Neural progenitor cell (in vitro differentiated cells): ENCODE data around the gene ZNF383.

Source experiments
- CTCF ChIP-seq: fragments of 200-600 bp; sonication (generic); IDR thresholded peaks from 2 replicates; pipeline ENCODE4 v1.5.1; 2017; ENCODE audit warnings: antibody characterized with exemption, mild to moderate bottlenecking
- EZH2phosphoT487 ChIP-seq: fragments of 200-600 bp; sonication (generic); IDR thresholded peaks from 2 replicates; pipeline ENCODE4 v1.6.1; 2017; ENCODE audit warnings: antibody characterized with exemption

GRCh38 chr19:37243206-37243632 lies 25.2 kb downstream of the ZNF383 start:
- TF ChIP-seq CTCF = no peak
- TF ChIP-seq EZH2phosphoT487 = no peak
